Neural progenitor cell (in vitro differentiated cells): ENCODE measurements around the gene DPYSL5.

ENCODE experiments used
- CTCF ChIP-seq: fragments of 200-600 bp; sonication (generic); IDR thresholded peaks from 2 replicates; pipeline ENCODE4 v1.5.1; 2017; ENCODE audit warnings: antibody characterized with exemption, mild to moderate bottlenecking
- EZH2 ChIP-seq: fragments of 200-600 bp; sonication (generic); IDR thresholded peaks from 2 replicates; pipeline ENCODE4 v1.6.1; 2017; ENCODE audit warnings: antibody characterized with exemption, mild to moderate bottlenecking, moderate library complexity

DNA sequence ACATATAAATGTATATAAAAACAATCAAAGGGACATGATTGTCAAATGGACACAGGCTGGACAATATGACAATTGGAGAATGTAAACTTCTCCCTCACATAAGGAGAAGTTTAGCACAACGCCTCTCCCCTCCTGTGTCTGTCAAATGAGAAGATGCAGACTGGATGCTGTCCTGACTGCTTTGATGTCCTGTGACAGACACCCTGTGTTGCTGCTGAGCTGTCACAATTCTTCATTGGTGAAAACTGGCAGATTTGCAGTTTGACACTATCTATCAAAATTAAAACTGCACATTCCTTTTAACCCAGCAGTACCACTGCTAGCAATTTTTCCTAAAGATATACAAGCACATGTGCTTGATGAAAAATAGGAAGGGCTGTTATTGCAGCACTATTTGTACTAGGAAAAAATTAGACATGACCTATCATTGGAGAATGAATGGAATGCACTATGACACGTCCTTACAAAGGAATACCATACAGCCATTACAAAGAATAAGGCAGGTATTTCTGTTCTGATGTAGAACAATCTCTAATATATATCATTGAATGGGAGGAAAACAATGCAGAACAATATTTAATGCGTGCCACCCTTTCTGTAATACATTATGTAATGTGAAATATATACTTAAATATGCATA, 12.4 kb downstream of the DPYSL5 start:
- TF ChIP-seq CTCF, result no peak
- TF ChIP-seq EZH2, result no peak
